ENCODE results near the gene BOK.

DNA sequence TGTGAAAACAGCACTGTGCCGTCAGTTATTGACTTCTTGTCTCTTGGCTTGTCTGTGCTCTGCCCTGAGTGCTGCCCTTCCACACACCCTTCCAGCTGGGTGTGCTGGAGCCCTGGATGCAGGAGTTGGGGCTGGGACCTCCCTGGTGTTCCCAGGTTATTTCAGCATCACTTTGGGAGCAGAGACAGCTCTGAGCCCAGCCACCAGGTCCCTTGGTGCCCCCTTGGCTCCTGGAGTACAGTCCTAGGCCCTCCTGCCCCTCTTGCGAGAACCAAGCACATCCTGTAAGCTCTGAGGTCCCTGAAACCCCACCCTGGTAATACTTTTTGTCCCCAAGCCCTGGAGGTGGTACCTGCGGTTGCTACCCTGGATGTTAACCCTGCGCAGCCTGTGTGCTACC, 24.3 kb downstream of the BOK start:
- TF ChIP-seq, protein P1, sequence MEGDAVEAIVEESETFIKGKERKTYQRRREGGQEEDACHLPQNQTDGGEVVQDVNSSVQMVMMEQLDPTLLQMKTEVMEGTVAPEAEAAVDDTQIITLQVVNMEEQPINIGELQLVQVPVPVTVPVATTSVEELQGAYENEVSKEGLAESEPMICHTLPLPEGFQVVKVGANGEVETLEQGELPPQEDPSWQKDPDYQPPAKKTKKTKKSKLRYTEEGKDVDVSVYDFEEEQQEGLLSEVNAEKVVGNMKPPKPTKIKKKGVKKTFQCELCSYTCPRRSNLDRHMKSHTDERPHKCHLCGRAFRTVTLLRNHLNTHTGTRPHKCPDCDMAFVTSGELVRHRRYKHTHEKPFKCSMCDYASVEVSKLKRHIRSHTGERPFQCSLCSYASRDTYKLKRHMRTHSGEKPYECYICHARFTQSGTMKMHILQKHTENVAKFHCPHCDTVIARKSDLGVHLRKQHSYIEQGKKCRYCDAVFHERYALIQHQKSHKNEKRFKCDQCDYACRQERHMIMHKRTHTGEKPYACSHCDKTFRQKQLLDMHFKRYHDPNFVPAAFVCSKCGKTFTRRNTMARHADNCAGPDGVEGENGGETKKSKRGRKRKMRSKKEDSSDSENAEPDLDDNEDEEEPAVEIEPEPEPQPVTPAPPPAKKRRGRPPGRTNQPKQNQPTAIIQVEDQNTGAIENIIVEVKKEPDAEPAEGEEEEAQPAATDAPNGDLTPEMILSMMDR (IDR thresholded peaks at IDR 0.05; ENCODE audit: insufficient read depth, low read depth, low read length) = no peak
- TF ChIP-seq EZH2 (IDR thresholded peaks at IDR 0.05; ENCODE audit: insufficient read depth, low read length) = no peak

Measured in astrocyte (in vitro differentiated cells and primary cell).